ENCODE results near the gene ABI2. TPM values are rescaled to one million over a fixed set of nuclear protein-coding genes. Genes with fewer than 3 reads are reported as not detected.
A peak's percentile ranks its signal among the peaks of the same experiment; 100 is the strongest.
"Not testable (repeated sequence)": the region's sequence is repeated elsewhere in the genome, so short reads cannot be mapped to it uniquely, and the experiment has no call there.

The ABI2 gene
- total RNA-seq, 1 donor from 2014 or later, result 101 TPM

DNA sequence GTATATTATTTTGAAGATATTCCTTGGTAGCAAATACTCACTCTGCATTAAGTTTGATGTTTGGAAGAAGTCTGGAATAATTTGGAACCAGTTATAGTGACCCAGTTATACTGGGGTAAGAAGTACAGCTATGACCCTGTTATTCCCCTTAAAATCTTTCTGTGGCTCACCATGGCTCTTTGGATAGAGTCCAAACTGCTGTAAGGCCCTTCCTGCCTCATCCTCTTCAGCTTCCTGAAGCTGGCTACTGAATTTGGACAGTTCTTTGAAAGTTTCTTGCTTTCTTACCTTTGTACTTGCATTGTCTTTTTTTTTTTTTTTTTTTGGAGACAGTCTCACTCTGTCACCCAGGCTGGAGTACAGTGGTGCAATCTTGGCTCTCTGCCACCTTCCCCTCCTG is 85.6 kb downstream of the ABI2 start:
- TF ChIP-seq, protein P1, sequence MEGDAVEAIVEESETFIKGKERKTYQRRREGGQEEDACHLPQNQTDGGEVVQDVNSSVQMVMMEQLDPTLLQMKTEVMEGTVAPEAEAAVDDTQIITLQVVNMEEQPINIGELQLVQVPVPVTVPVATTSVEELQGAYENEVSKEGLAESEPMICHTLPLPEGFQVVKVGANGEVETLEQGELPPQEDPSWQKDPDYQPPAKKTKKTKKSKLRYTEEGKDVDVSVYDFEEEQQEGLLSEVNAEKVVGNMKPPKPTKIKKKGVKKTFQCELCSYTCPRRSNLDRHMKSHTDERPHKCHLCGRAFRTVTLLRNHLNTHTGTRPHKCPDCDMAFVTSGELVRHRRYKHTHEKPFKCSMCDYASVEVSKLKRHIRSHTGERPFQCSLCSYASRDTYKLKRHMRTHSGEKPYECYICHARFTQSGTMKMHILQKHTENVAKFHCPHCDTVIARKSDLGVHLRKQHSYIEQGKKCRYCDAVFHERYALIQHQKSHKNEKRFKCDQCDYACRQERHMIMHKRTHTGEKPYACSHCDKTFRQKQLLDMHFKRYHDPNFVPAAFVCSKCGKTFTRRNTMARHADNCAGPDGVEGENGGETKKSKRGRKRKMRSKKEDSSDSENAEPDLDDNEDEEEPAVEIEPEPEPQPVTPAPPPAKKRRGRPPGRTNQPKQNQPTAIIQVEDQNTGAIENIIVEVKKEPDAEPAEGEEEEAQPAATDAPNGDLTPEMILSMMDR (IDR thresholded peaks at IDR 0.05; ENCODE audit: partially characterized antibody, unreplicated experiment), result no peak
- Mint-ChIP-seq H3K4me1 (ENCODE audit: low read depth, unreplicated experiment) (no peaks in the 10 kb centered on the region), H3K27ac (ENCODE audit: unreplicated experiment) (no peak overlapping the region), H3K27me3 (ENCODE audit: unreplicated experiment) (no peaks in the 10 kb centered on the region), H3K36me3 (ENCODE audit: unreplicated experiment) (peaks cover 14% of the 10 kb centered on the region), H3K9me3 (ENCODE audit: unreplicated experiment) (no peaks in the 10 kb centered on the region), H3K4me3 (ENCODE audit: unreplicated experiment) (no peak overlapping the region)
- DNase-seq, result no peak

DNA sequence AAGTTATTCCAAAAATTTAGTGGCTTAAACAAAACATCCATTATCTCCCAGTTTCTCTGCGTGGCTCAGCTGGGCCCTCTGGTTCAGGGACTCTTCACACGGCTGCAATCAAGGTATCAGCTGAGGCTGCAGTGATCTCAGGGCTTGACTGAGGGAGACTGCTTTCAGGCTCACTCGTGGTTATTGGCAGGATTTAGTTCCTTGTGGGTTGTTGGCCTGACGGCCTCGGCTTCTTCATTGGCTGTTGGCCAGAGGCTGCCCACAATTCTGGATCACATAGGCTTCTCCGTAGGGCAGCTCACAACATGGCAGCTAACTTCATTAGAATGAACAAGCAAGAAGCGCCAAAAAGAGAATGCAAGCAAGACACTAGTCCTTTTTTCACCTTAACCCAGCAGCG is 90.1 kb downstream of the ABI2 start:
- H3K27ac Mint-ChIP-seq (ENCODE audit: unreplicated experiment), result no peak overlapping the region
- no peaks in the 10 kb centered on the region for H3K4me1 Mint-ChIP-seq (ENCODE audit: low read depth, unreplicated experiment)
- no peaks in the 10 kb centered on the region for H3K9me3 Mint-ChIP-seq (ENCODE audit: unreplicated experiment)
- TF ChIP-seq, protein P1 (IDR thresholded peaks at IDR 0.05; ENCODE audit: partially characterized antibody, unreplicated experiment), result no peak
- no peak for DNase-seq
- peaks cover 5% of the 10 kb centered on the region for H3K27me3 Mint-ChIP-seq (ENCODE audit: unreplicated experiment)
- no peak overlapping the region for H3K4me3 Mint-ChIP-seq (ENCODE audit: unreplicated experiment)
- peaks cover 14% of the 10 kb centered on the region for H3K36me3 Mint-ChIP-seq (ENCODE audit: unreplicated experiment)

DNA sequence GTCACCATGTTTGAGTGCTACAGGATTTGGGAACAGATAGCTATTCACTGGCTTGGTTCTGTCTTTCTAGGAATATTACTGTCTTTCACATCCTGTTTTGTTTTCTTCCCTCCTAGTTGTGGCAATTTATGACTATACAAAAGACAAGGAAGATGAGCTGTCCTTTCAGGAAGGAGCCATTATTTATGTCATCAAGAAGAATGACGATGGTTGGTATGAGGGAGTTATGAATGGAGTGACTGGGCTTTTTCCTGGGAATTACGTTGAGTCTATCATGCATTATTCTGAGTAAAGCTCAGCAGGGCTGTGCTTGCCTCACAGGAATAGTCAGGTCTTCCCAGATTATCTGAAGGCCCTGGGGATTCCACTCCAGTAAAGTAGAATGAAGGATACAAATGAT is 98.9 kb downstream of the ABI2 start:
- TF ChIP-seq, protein P1 (IDR thresholded peaks at IDR 0.05; ENCODE audit: partially characterized antibody, unreplicated experiment), result no peak
- DNase-seq, result no peak
- Mint-ChIP-seq H3K27ac (ENCODE audit: unreplicated experiment) (peak overlapping the region; percentile 71), H3K4me3 (ENCODE audit: unreplicated experiment) (no peak overlapping the region), H3K9me3 (ENCODE audit: unreplicated experiment) (no peaks in the 10 kb centered on the region), H3K27me3 (ENCODE audit: unreplicated experiment) (no peaks in the 10 kb centered on the region), H3K4me1 (ENCODE audit: low read depth, unreplicated experiment) (peaks cover 2% of the 10 kb centered on the region), H3K36me3 (ENCODE audit: unreplicated experiment) (no peaks in the 10 kb centered on the region)

DNA sequence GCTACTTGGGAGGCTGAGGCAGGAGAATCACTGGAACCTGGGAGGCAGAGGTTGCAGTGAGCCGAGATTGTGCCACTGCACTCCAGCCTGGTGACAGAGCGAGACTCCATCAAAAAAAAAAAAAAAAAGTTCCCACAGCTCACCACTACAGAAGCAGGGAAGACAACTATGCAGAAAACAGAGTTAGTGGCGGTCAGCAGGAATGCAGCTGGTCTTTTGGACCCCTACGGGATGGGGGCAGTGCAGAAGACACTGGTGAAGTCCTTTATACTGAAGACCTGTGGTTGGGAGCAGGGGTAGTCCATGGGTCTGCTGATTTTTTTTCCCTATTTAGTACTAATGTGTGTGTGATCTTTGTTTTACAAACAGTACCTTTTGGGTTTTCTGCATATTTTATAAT is 101.4 kb downstream of the ABI2 start:
- not testable (repeated sequence) for H3K27me3 Mint-ChIP-seq (ENCODE audit: unreplicated experiment); DNase-seq; H3K27ac Mint-ChIP-seq (ENCODE audit: unreplicated experiment); H3K9me3 Mint-ChIP-seq (ENCODE audit: unreplicated experiment); H3K36me3 Mint-ChIP-seq (ENCODE audit: unreplicated experiment); H3K4me3 Mint-ChIP-seq (ENCODE audit: unreplicated experiment); H3K4me1 Mint-ChIP-seq (ENCODE audit: low read depth, unreplicated experiment)

DNA sequence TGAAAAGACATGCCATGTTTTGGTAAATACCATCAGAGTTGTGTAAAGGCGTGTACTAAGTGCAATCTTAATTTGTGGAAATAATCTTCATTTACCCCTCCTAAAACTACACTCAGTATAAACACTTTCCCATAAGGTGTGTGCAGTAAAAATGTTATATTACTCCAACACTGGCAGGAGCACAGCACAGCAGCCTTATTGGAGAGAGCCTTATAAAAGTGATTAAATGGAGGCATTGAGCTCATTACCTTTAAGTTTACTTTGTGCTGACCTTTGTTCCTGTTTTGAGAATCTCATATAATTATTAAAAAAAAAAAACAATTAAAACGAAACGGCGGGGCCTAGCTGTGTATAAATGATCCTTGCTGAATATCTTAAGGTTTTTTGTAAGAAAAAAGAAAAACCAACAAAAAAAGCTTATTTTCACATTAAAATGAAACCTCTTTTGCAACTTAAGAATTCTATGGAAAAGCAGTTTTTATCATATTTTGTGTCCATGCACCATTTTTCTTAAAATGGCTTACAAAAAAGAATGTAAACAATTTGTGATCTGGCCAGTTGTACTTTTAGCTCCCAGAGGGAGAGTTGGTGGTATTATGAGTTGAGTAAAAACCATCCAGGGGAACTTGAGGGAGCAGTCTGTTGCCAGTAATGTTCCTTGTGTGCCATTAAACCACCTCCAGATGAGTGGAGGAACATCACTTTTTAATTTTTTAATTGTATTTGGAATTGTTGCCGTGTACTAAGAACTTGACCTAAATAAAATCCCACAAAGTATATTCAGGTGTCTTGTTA is 103.4 kb downstream of the ABI2 start:
- Mint-ChIP-seq H3K9me3 (ENCODE audit: unreplicated experiment) (no peaks in the 10 kb centered on the region), H3K27ac (ENCODE audit: unreplicated experiment) (no peak overlapping the region), H3K36me3 (ENCODE audit: unreplicated experiment) (no peaks in the 10 kb centered on the region), H3K4me1 (ENCODE audit: low read depth, unreplicated experiment) (peaks cover 5% of the 10 kb centered on the region), H3K27me3 (ENCODE audit: unreplicated experiment) (no peaks in the 10 kb centered on the region), H3K4me3 (ENCODE audit: unreplicated experiment) (no peak overlapping the region)
- TF ChIP-seq, protein P1 (IDR thresholded peaks at IDR 0.05; ENCODE audit: partially characterized antibody, unreplicated experiment), result no peak
- DNase-seq, result no peak

Data from glutamatergic neuron (in vitro differentiated cells).